A549 (cell line): Measurements from ENCODE around the gene PDE8A. TPM values are rescaled to one million over a fixed set of nuclear protein-coding genes. Genes with fewer than 3 reads are reported as not detected.
A peak's percentile ranks its signal among the peaks of the same experiment; 100 is the strongest.

ENCODE experiments used
- ATAC-seq, 2 experiments: fragments of 200-7000 bp in 1 of 2; fragments of >200 bp in 1 of 2; cut with Nextera tagmentation in 1 of 2; cut with Tn5 transposase in 1 of 2; 3 replicates each; pipeline versions ENCODE4 v1.8.0 to v1.9.1; 2018 to 2020; ENCODE audit warnings: mild to moderate bottlenecking in 1 of 2, moderate library complexity in 1 of 2
- CTCF ChIA-PET: fragments of 300-600 bp; sonication (Branson Sonifier 250); formaldehyde crosslinking; extraction: SDS; loops from one replicate; lab custom pipeline; 2021; ENCODE audit warnings: antibody characterized with exemption, inconsistent platforms; lab: Yijun Ruan, JAX
- POLR2A ChIA-PET: fragments of 350-600 bp; formaldehyde crosslinking; extraction: SDS; loops from one replicate; lab custom pipeline; 2021; ENCODE audit warnings: antibody characterized with exemption, inconsistent platforms; lab: Yijun Ruan, JAX
- DNase-seq, 2 experiments: peaks; one replicate each; pipeline versions ENCODE4 v3.0.0 to v3.0.0-alpha.2; 2011 to 2016; ENCODE audit warnings: low read depth in 1 of 2, low spot score in 1 of 2
- FAIRE-seq: peaks from 2 replicates; lab custom pipeline; 2011; peaks lifted over from hg19 to GRCh38; lab: Jason Lieb, UNC
- H3K27ac ChIP-seq, 2 experiments: fragments of >200 bp; sonication (Bioruptor Twin); formaldehyde crosslinking; 3 replicates each; pipeline ENCODE4 v1.5.1; 2016 to 2017
- H3K4me1 ChIP-seq: fragments of >200 bp; sonication (Bioruptor Twin); formaldehyde crosslinking; 3 replicates; pipeline ENCODE4 v1.6.1; 2016
- H3K4me2 ChIP-seq: fragments of >200 bp; sonication (Bioruptor Twin); formaldehyde crosslinking; 3 replicates; pipeline ENCODE4 v1.6.1; 2016
- H3K4me3 ChIP-seq: fragments of >200 bp; sonication (Bioruptor Twin); formaldehyde crosslinking; 3 replicates; pipeline ENCODE4 v1.5.1; 2016
- H3K9me3 ChIP-seq: fragments of >200 bp; sonication (Bioruptor Twin); formaldehyde crosslinking; 3 replicates; pipeline ENCODE4 v1.6.1; 2016
- BHLHE40 ChIP-seq: IDR thresholded peaks from 2 replicates; pipeline ENCODE4 v1.6.1; 2012; ENCODE audit warnings: low read depth, low read length, inconsistent platforms
- CBX2 ChIP-seq: fragments of 200-600 bp; sonication (generic); IDR thresholded peaks from 2 replicates; pipeline ENCODE4 v1.6.1; 2016; ENCODE audit warnings: low read depth, mild to moderate bottlenecking, borderline replicate concordance
- CEBPB ChIP-seq, 2 experiments: fragments of >200 bp in 1 of 2; sonication (Bioruptor Twin) in 1 of 2; formaldehyde crosslinking in 1 of 2; IDR thresholded peaks; 2 replicates each; pipeline ENCODE4 v1.6.1; 2012 to 2016
- CHD2 ChIP-seq: fragments of 150-350 bp; IDR thresholded peaks from 2 replicates; pipeline ENCODE4 v1.6.1; 2014; ENCODE audit warnings: low read length; ENCODE audit not compliant: partially characterized antibody
- CHD4 ChIP-seq: fragments of 200-600 bp; sonication (generic); IDR thresholded peaks from 2 replicates; pipeline ENCODE4 v1.6.1; 2016; ENCODE audit warnings: antibody characterized with exemption, mild to moderate bottlenecking, borderline replicate concordance
- EHMT2 ChIP-seq: fragments of 200-600 bp; sonication (generic); IDR thresholded peaks from 2 replicates; pipeline ENCODE4 v1.6.1; 2016; ENCODE audit warnings: antibody characterized with exemption, low read depth, mild to moderate bottlenecking, moderate library complexity
- EP300 ChIP-seq, 2 experiments: fragments of >200 bp; sonication (Bioruptor Twin); formaldehyde crosslinking; IDR thresholded peaks; 2 replicates in 1 of 2; 3 replicates in 1 of 2; pipeline ENCODE4 v1.6.1; 2016 to 2017
- GATA3 ChIP-seq: IDR thresholded peaks from 2 replicates; pipeline ENCODE4 v1.6.1; 2012; ENCODE audit warnings: borderline replicate concordance
- HOXA7 ChIP-seq: fragments of 250-450 bp; sonication (Bioruptor Pico); IDR thresholded peaks from 2 replicates; pipeline ENCODE4 v1.5.0; 2020; ENCODE audit warnings: mild to moderate bottlenecking, moderate library complexity
- HOXB5 ChIP-seq: fragments of 250-450 bp; sonication (Bioruptor Pico); IDR thresholded peaks from 2 replicates; pipeline ENCODE4 v1.5.0; 2020; ENCODE audit warnings: mild to moderate bottlenecking, moderate library complexity
- MAFK ChIP-seq: fragments of 450-650 bp; IDR thresholded peaks from 2 replicates; pipeline ENCODE4 v1.6.1; 2014; ENCODE audit not compliant: partially characterized antibody
- MAZ ChIP-seq: fragments of 150-350 bp; IDR thresholded peaks from 2 replicates; pipeline ENCODE4 v1.6.1; 2014; ENCODE audit warnings: antibody characterized with exemption, low read depth, low read length, borderline replicate concordance
- MYC ChIP-seq: IDR thresholded peaks from 2 replicates; pipeline ENCODE4 v1.6.1; 2012; ENCODE audit warnings: mild to moderate bottlenecking, inconsistent platforms, low read length, improper control_type of control experiment, borderline replicate concordance
- NR3C1 ChIP-seq: fragments of >200 bp; sonication (Bioruptor Twin); formaldehyde crosslinking; IDR thresholded peaks from 3 replicates; pipeline ENCODE4 v1.6.1; 2017
- RFX5 ChIP-seq: fragments of 450-650 bp; IDR thresholded peaks from 2 replicates; pipeline ENCODE4 v1.7.1; 2014; ENCODE audit warnings: antibody characterized with exemption, mild to moderate bottlenecking, moderate library complexity
- SREBF2 ChIP-seq: fragments of 450-650 bp; IDR thresholded peaks from 2 replicates; pipeline ENCODE4 v1.6.1; 2014; ENCODE audit warnings: mild to moderate bottlenecking, moderate library complexity
- ZFP36 ChIP-seq: fragments of 450-650 bp; IDR thresholded peaks from 2 replicates; pipeline ENCODE4 v1.6.1; 2014; ENCODE audit warnings: borderline replicate concordance; ENCODE audit not compliant: partially characterized antibody
- ZSCAN20 ChIP-seq: fragments of 250-450 bp; sonication (Bioruptor Pico); IDR thresholded peaks from 2 replicates; pipeline ENCODE4 v1.8.0; 2022; ENCODE audit warnings: mild to moderate bottlenecking, moderate library complexity
- WGBS: methylation state at CpG from one replicate; pipeline ENCODE4 v1.1.6; 2017; ENCODE audit errors: missing lambda C conversion rate; 5-methylcytosine and 5-hydroxymethylcytosine counted together
- polyA plus RNA-seq, 4 experiments: library from polyadenylated mRNA; depleted of rRNA in 3 of 4; stranded (reverse); fragments of >200 nt; fragmentation: RNase III in 1 of 4; extraction: RNeasy Plus Mini Kit Qiagen cat#74134 plus additional on column Dnase treatment in 1 of 4; gene quantifications; 2 replicates in 3 of 4; 3 replicates in 1 of 4; pipeline ENCODE4 v1.2.3, GENCODE V29; 2011 to 2017
- TF ChIP-seq, protein P1 (sequence below): fragments of >200 bp; sonication (Bioruptor Twin); formaldehyde crosslinking; IDR thresholded peaks from 2 replicates; pipeline ENCODE4 v1.6.1; 2016
- TF ChIP-seq, protein P2 (sequence below): IDR thresholded peaks from 2 replicates; pipeline ENCODE4 v1.6.1; 2012

PDE8A gene
- polyA plus RNA-seq, 2 of the 4 experiments (the other 2 are of a cell fraction): 45.3 to 204 TPM

DNA sequence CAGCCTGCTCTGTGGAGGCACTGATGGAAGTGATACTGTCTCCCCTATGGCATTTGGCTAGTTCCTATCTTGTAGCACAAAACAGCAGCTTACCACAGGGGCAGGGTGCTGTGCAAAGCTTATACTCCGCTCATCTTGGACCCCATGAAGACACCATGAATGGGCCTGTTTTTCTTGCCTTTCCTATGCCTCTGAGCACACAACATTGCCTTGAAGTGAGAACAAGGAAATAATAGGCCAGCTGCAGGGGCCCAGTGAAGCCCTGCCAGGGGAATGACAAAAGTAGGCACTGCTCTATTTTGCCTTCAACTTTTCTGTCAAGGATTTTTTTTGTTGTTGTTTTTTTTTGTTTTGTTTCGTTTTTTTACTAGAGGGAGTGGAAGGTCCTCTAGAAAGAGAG lies 110.3 kb downstream of the PDE8A start:
- CTCF ChIA-PET: no interaction called here
- Histone ChIP-seq H3K9me3 (peaks cover 6% of the 10 kb centered on the region), H3K4me2 (no peak overlapping the region)
- FAIRE-seq: no peak
- 97% methylated on average over 2 of the region's 2 CpGs for WGBS
- no peak for ATAC-seq
- TF ChIP-seq ZSCAN20 (CRISPR knock-in tag) (no peak), MAZ (no peak)
- TF ChIP-seq, all 56 proteins: peak for 0
- no peak for DNase-seq
- POLR2A ChIA-PET: no interaction called here
- no peak overlapping the region for H3K27ac ChIP-seq
- H3K4me1 ChIP-seq: peaks cover 14% of the 10 kb centered on the region
- H3K4me3 ChIP-seq: no peak overlapping the region

DNA sequence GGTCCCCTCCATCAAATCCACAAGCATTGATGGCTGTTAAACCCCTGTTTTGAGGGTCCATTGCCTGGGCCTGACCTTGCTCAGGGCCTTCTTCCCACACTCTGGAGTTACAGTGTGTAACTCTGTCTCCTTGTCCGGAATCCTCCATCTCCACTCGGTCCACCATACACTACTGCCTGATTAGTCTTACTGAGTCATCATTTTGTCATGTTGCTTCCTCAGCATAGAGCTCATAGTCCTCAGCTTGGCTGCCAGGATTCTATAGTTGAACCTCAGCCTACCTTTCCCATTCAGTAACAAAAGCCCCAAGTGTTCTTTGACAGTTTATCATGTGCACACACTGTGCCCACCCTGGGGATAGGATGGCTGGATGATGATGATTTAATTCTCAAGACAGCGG lies 113.0 kb downstream of the PDE8A start:
- DNase-seq (no peak), FAIRE-seq (no peak)
- CTCF ChIA-PET: interaction anchor here (0.8 to 1.9 kb wide), 5 partner anchors 9 to 224 kb away, joined by 3 to 6 read pairs (median 4); no protein-coding TSS in a partner anchor

DNA sequence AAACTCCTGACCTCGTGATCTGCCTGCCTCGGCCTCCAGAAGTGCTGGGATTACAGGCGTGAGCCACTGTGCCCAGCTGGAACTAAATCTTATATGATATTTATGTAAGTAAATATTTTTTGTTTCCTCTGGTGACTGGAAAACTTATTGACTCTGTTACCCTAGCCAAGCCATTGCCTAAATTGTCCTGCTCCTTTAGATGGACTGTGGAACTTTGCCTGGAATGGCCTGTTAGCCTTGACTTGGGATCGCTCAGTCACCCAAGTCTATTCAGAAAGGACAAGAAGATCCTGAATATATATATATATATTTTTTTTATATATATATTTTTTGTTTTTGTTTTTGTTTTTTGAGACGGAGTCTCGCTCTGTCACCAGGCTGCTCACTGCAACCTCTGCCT lies 113.9 kb downstream of the PDE8A start:
- no peak overlapping the region for H3K4me2 ChIP-seq
- no peak for ATAC-seq
- 91% methylated on average over 6 of the region's 6 CpGs for WGBS
- CTCF ChIA-PET: interaction anchor here (0.8 to 1.9 kb wide), 4 partner anchors 15 to 225 kb away, joined by 3 to 6 read pairs (median 6); no protein-coding TSS in a partner anchor
- DNase-seq: no peak
- TF ChIP-seq GATA3 (no peak), HOXB5 (CRISPR knock-in tag) (no peak), CHD2 (no peak), SREBF2 (no peak), CEBPB (IDR thresholded peaks at IDR 0.05) (no peak), MAFK (no peak), BHLHE40 (no peak), MYC (no peak), CHD4 (no peak), EP300 (IDR thresholded peaks at IDR 0.05) (no peak), NR3C1 (no peak), CBX2 (no peak), ZFP36 (no peak)
- TF ChIP-seq, protein P1, sequence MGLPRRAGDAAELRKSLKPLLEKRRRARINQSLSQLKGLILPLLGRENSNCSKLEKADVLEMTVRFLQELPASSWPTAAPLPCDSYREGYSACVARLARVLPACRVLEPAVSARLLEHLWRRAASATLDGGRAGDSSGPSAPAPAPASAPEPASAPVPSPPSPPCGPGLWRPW: no peak
- TF ChIP-seq, protein P2, sequence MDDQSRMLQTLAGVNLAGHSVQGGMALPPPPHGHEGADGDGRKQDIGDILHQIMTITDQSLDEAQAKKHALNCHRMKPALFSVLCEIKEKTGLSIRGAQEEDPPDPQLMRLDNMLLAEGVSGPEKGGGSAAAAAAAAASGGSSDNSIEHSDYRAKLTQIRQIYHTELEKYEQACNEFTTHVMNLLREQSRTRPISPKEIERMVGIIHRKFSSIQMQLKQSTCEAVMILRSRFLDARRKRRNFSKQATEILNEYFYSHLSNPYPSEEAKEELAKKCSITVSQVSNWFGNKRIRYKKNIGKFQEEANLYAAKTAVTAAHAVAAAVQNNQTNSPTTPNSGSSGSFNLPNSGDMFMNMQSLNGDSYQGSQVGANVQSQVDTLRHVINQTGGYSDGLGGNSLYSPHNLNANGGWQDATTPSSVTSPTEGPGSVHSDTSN: no peak
- peaks cover 25% of the 10 kb centered on the region for H3K4me1 ChIP-seq
- H3K9me3 ChIP-seq: no peaks in the 10 kb centered on the region
- POLR2A ChIA-PET: no interaction called here
- H3K27ac ChIP-seq: no peak overlapping the region
- FAIRE-seq: no peak
- no peak overlapping the region for H3K4me3 ChIP-seq

More for the DNA sequence above, 113.0 kb downstream of the PDE8A start:
- peak; percentile 40 to 61; a peak in 3 of 6 replicates for ATAC-seq
- H3K9me3 ChIP-seq: no peaks in the 10 kb centered on the region
- peaks cover 25% of the 10 kb centered on the region for H3K4me1 ChIP-seq
- POLR2A ChIA-PET: no interaction called here
- H3K4me2 ChIP-seq: no peak overlapping the region
- no peak for TF ChIP-seq HOXA7 (CRISPR knock-in tag)
- peak; percentile 85 for TF ChIP-seq MAFK
- H3K27ac ChIP-seq: peak overlapping the region in 1 of 2 experiments; percentile 3; a peak in 1 of 6 replicates
- 82% methylated on average over 3 of the region's 3 CpGs for WGBS
- H3K4me3 ChIP-seq: no peak overlapping the region

DNA sequence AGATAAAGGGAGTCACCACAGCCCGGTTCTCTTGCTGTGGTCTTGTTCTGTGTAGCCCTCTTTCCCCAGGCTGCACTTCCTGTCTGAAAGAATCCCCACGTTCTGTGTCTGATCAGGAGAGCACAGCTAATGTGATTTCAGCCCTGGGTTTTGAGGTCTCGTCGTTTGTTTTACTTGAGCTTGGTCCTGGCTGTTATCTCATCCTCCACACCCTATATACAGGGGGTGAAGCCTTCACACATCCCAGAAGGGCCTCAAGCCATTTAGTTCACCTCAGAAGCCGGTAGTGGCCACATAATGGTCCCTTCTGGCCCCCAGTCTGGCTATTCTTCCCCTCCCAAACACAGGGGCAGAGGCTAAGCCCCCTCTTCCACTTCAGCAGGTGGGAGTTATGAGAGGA lies 115.6 kb downstream of the PDE8A start:
- TF ChIP-seq EHMT2 (no peak), MYC (no peak), RFX5 (no peak), MAFK (no peak), EP300 (IDR thresholded peaks at IDR 0.05) (no peak)
- TF ChIP-seq, all 56 proteins: peak for 0
- ChIA-PET POLR2A (no interaction called here), CTCF (interaction anchor here (0.9 to 1.9 kb wide), 4 partner anchors 10 to 142 kb away, joined by 3 to 6 read pairs (median 3); no protein-coding TSS in a partner anchor)
- peak overlapping the region; percentile 43 for H3K4me2 ChIP-seq
- peak overlapping the region in 1 of 2 experiments; percentile 56; a peak in 4 of 6 replicates for H3K27ac ChIP-seq
- 88% methylated on average over 5 of the region's 5 CpGs for WGBS
- H3K4me1 ChIP-seq: peaks cover 25% of the 10 kb centered on the region
- ATAC-seq: no peak
- no peak overlapping the region for H3K4me3 ChIP-seq
- H3K9me3 ChIP-seq: no peaks in the 10 kb centered on the region
- FAIRE-seq: no peak
- DNase-seq: no peak
